ENCODE results near the gene CEP152. TPM values are rescaled to one million over a fixed set of nuclear protein-coding genes. Genes with fewer than 3 reads are reported as not detected.

CEP152 gene
- total and polyA plus RNA-seq, 10 of the 15 experiments (the other 5 are each of a cell fraction or from before 2014, with no cell fraction given): 5.3 to 22.6 (median 14.2) TPM

- no peaks in the 10 kb centered on the region; the same call in 2 of the 3 replicates for H3K9me3 ChIP-seq (replicated peaks; ENCODE audit: control insufficient read depth, insufficient read depth, low read length)
- no peak overlapping the region for H3K4me3 ChIP-seq
- H3K79me2 ChIP-seq (ENCODE audit: control insufficient read depth, insufficient read depth, low read length): no peaks in the 10 kb centered on the region
- no TSS peak for BruUV-seq (replicated peaks)
- intact Hi-C loops (cut with micrococcal nuclease; ENCODE audit: unreplicated experiment): no loop called here
- H3K36me3 ChIP-seq (ENCODE audit: control insufficient read depth in 2 of 2, insufficient read depth in 2 of 2, low read length in 1 of 2): no peaks in the 10 kb centered on the region
- in situ Hi-C loops (cut with MboI): no loop called here
- ChIA-PET POLR2A (no interaction called here), RAD21 (ENCODE audit: unreplicated experiment) (no interaction called here), CTCF (interaction anchor here (1.2 to 1.5 kb wide), 2 partner anchors 24 to 39 kb away, joined by 4 read pairs; partner anchors contain the start of gene CEP152), SMC1A (ENCODE audit: uncharacterized antibody, unreplicated experiment) (no interaction called here)
- FAIRE-seq (no peak), ATAC-seq (no peak), DNase-seq (ENCODE audit: low read depth, low spot score) (no peak)
- no peak overlapping the region for H2AFZ ChIP-seq (ENCODE audit: control insufficient read depth, low read depth, low read length)
- no peak overlapping the region for H3K9ac ChIP-seq (ENCODE audit: control insufficient read depth, insufficient read depth, low read length)
- no peak overlapping the region for H3K27ac ChIP-seq (ENCODE audit: control insufficient read depth, insufficient read depth)
- WGBS (ENCODE audit: insufficient coverage, insufficient replicate concordance, low lambda C conversion rate, missing lambda C conversion rate): 35% methylated on average over 5 of the region's 5 CpGs
- H3K4me2 ChIP-seq (ENCODE audit: control insufficient read depth, insufficient read depth): no peak overlapping the region
- H4K20me1 ChIP-seq (ENCODE audit: control insufficient read depth, insufficient read depth): no peaks in the 10 kb centered on the region
- H3K27me3 ChIP-seq (replicated peaks in 1 of 2; ENCODE audit: control insufficient read depth in 2 of 2, insufficient read depth in 2 of 2, low read length in 1 of 2): no peaks in the 10 kb centered on the region
- TF ChIP-seq ATF2 (IDR thresholded peaks at IDR 0.05; ENCODE audit: low read length) (no peak), ZSCAN29 (IDR thresholded peaks at IDR 0.05) (no peak), RAD21 (IDR thresholded peaks at IDR 0.05; ENCODE audit: insufficient read depth, low read depth, low read length) (no peak), JUNB (IDR thresholded peaks at IDR 0.05) (no peak), NFYA (IDR thresholded peaks at IDR 0.05; ENCODE audit: borderline replicate concordance, low read depth, low read length) (no peak), NR2C2 (IDR thresholded peaks at IDR 0.05; ENCODE audit: borderline replicate concordance, control insufficient read depth, insufficient read length, low read depth) (no peak), HDAC2 (IDR thresholded peaks at IDR 0.05) (no peak), HDGF (IDR thresholded peaks at IDR 0.05) (no peak), GATAD2B (conservative IDR thresholded peaks at IDR 0.05; ENCODE audit: low read depth) (no peak), RCOR1 (conservative IDR thresholded peaks at IDR 0.05; ENCODE audit: low read depth, low read length) (no peak)
- H3K4me1 ChIP-seq (ENCODE audit: control insufficient read depth, insufficient read depth, low read length): no peaks in the 10 kb centered on the region
Measured at GRCh38 chr15:48834756-48835155, 23.9 kb upstream of the CEP152 start.
